Measurements from ENCODE around the gene AGMO. TPM values are rescaled to one million over a fixed set of nuclear protein-coding genes. Genes with fewer than 3 reads are reported as not detected.

Gene AGMO
- total and polyA plus RNA-seq, 12 donors: 0.05 to 0.34 (median 0.15) TPM; not detected in 7

GRCh38 chr7:15490291-15490690 is 71.5 kb downstream of the AGMO start:
- Histone ChIP-seq H3K4me1 (replicated peaks in 1 of 2) (no peaks in the 10 kb centered on the region), H3K4me3 (no peak overlapping the region), H3K27ac (no peak overlapping the region), H3K27me3 (no peaks in the 10 kb centered on the region), H3K36me3 (replicated peaks in 1 of 2) (no peaks in the 10 kb centered on the region), H3K9me3 (replicated peaks in 1 of 3) (no peaks in the 10 kb centered on the region)
- intact Hi-C loops (cut with DNase I): no loop called here
- no peak for DNase-seq
- 65 to 92% (median 73%) methylated on average over 1 of the region's 1 CpG for WGBS, 4 donors
- TF ChIP-seq POLR2A (IDR thresholded peaks at IDR 0.05): no peak
- TF ChIP-seq CTCF (IDR thresholded peaks at IDR 0.05): no peak

DNA sequence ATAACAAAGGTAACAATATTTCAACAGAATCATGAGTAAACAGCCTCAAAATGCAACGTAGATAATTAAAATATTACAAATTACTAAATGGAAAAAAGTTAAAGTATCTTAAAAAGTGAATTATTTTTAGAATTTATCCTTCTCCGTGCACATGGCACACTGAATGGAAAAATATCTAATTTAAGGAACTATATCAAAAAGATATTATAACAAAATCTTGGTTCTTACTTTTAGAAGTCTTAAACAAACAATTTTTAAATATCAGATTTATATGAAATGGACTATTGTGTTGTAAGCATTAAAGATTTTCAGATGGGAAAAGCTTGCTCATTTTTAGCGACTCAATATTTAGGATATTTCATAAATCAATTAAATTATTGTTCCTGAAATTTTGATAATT is 72.0 kb downstream of the AGMO start:
- Histone ChIP-seq H3K4me3 (no peak overlapping the region), H3K27me3 (no peaks in the 10 kb centered on the region), H3K27ac (no peak overlapping the region), H3K9me3 (replicated peaks in 1 of 3) (no peaks in the 10 kb centered on the region), H3K36me3 (replicated peaks in 1 of 2) (no peaks in the 10 kb centered on the region), H3K4me1 (replicated peaks in 1 of 2) (no peaks in the 10 kb centered on the region)
- no peak for DNase-seq
- intact Hi-C loops (cut with DNase I): no loop called here
- WGBS, 4 donors: 63 to 68% (median 64%) methylated on average over 3 of the region's 3 CpGs
- TF ChIP-seq CTCF (IDR thresholded peaks at IDR 0.05): no peak
- no peak for TF ChIP-seq POLR2A (IDR thresholded peaks at IDR 0.05)

GRCh38 chr7:15489383-15489782 is 72.4 kb downstream of the AGMO start:
- 24 to 31% (median 29%) methylated on average over 4 of the region's 4 CpGs for WGBS, 4 donors
- Histone ChIP-seq H3K4me1 (replicated peaks in 1 of 2) (no peaks in the 10 kb centered on the region), H3K27ac (no peak overlapping the region), H3K27me3 (no peaks in the 10 kb centered on the region), H3K4me3 (no peak overlapping the region), H3K9me3 (replicated peaks in 1 of 3) (no peaks in the 10 kb centered on the region), H3K36me3 (replicated peaks in 1 of 2) (no peaks in the 10 kb centered on the region)
- DNase-seq: no peak
- intact Hi-C loops (cut with DNase I): no loop called here
- TF ChIP-seq POLR2A (IDR thresholded peaks at IDR 0.05): no peak
- no peak for TF ChIP-seq CTCF (IDR thresholded peaks at IDR 0.05)

GRCh38 chr7:15488401-15488800 is 73.4 kb downstream of the AGMO start:
- H3K4me1 ChIP-seq (replicated peaks in 1 of 2): no peaks in the 10 kb centered on the region
- H3K9me3 ChIP-seq (replicated peaks in 1 of 3): no peaks in the 10 kb centered on the region
- no peaks in the 10 kb centered on the region for H3K27me3 ChIP-seq
- no peak overlapping the region for H3K27ac ChIP-seq
- no peaks in the 10 kb centered on the region for H3K36me3 ChIP-seq (replicated peaks in 1 of 2)
- intact Hi-C loops (cut with DNase I): no loop called here
- DNase-seq: no peak
- TF ChIP-seq POLR2A (IDR thresholded peaks at IDR 0.05): no peak
- TF ChIP-seq CTCF (IDR thresholded peaks at IDR 0.05): no peak
- WGBS, 4 donors: 58 to 65% (median 61%) methylated on average over 2 of the region's 2 CpGs
- H3K4me3 ChIP-seq: no peak overlapping the region
